Hepatocyte (in vitro differentiated cells): ENCODE results near the gene CCL2.

Experiments used
- CTCF ChIP-seq: fragments of 200-600 bp; sonication (generic); IDR thresholded peaks from 2 replicates; pipeline ENCODE4 v1.5.1; 2016; ENCODE audit warnings: antibody characterized with exemption, mild to moderate bottlenecking; ENCODE audit not compliant: poor library complexity
- EZH2 ChIP-seq: fragments of 200-600 bp; sonication (generic); IDR thresholded peaks from 2 replicates; pipeline ENCODE4 v1.6.1; 2016; ENCODE audit warnings: antibody characterized with exemption, mild to moderate bottlenecking, borderline replicate concordance

GRCh38 chr17:34227707-34228106 is 27.4 kb upstream of the CCL2 start:
- TF ChIP-seq EZH2, result no peak
- no peak for TF ChIP-seq CTCF
